Activated CD4-positive, CD25-positive, alpha-beta regulatory T cell treated with anti-CD3 and anti-CD28 coated beads, Interleukin-2, amount 50 U/mL, for 72 hours (primary cell): Measurements from ENCODE around the gene MATK.

Source experiments
- DNase-seq: peaks from one replicate; pipeline ENCODE4 v3.0.0; 2021

Gene MATK

DNA sequence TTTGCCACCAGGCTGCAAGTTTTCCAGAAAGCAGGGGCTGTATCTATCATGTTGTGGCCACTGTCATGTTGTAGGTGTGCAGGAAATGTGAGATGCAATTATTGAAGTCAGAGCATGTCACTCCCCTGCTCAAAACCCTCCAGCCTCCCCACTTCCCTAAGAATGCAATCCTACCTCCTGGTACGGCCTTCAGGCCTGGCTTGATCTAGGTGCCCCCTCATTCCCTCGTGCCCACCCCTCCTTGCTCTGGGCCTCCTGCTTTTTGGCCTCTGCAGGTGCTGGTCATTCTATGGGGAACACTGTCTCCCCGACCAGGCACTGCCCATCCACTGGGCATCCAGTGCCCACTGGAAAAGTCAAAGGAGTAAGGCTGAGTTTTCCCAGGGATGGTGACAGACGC is 28.5 kb upstream of the MATK start:
- DNase-seq, result no peak

DNA sequence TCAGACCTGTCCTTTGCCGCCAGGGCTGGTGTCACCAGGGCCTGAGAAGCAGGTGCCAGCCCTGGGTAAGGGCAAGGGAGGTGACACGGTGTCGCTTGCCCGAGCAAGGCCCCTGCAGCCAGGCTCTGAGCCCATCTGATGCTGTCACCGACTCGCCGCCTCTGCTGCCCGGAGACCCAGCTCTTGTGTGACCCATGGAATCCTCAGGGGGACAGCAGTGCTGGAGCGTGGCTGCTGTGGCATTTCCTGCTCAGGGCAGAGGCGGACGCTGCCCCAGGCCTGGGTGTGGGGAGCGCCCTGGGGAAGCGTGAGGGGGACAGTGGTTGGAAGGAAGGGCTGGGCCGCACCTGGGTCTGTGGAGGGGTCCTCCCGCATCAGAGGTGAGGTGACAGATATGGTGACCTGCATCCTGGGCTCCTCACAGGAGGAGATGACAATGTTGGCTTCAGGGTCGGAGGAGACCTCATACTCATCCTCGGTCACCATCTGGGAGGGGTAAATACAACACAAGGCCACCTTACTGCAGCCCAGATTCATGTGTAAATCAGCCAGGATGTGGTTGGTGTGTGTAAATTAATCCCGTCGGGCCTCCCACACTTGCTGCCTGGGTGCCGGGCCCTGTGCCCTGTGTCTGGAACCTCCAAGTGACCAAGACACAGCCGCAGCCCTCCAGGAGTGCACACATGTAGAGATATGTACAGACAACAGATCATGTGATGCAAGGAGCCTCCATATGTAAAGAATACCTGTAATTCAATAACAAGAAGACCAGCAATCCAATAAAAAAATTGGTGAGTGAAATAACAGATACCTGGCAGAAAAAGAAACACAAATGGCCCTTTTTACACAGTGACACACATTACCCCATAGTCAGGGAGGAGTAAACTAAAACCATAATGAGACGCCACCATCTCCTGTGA is 27.6 kb upstream of the MATK start:
- no peak for DNase-seq

DNA sequence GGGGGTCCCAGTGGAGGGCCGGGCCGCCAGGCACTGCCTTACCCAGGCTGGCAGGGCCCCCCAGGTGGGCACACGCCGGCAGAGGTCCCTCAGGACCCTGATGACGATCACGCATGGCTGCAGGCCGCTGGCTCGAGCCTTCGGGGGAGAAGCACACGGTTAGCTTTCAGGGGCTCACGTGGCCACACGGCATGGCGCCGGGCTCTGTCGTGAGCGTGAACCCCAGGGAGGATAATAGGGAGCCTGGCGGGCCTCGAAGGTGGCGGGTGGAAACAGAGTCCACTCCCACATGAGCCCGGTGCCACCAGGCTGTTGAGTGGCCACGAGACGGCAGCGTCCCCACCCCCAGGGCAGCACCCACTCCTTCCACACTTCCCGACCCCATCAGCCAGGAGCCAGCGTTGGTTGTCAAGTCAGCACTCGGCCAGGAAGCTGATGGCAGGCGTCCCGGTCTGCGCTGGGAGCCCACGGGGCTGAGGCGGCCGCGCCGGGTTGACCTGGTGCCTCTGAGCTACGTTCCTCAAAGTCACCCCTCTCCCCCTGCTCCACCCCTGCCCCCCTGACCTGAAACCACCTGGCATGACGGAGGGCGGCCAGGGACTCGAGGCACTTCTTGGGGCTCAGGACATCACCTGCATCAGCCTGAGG is 24.7 kb upstream of the MATK start:
- no peak for DNase-seq

DNA sequence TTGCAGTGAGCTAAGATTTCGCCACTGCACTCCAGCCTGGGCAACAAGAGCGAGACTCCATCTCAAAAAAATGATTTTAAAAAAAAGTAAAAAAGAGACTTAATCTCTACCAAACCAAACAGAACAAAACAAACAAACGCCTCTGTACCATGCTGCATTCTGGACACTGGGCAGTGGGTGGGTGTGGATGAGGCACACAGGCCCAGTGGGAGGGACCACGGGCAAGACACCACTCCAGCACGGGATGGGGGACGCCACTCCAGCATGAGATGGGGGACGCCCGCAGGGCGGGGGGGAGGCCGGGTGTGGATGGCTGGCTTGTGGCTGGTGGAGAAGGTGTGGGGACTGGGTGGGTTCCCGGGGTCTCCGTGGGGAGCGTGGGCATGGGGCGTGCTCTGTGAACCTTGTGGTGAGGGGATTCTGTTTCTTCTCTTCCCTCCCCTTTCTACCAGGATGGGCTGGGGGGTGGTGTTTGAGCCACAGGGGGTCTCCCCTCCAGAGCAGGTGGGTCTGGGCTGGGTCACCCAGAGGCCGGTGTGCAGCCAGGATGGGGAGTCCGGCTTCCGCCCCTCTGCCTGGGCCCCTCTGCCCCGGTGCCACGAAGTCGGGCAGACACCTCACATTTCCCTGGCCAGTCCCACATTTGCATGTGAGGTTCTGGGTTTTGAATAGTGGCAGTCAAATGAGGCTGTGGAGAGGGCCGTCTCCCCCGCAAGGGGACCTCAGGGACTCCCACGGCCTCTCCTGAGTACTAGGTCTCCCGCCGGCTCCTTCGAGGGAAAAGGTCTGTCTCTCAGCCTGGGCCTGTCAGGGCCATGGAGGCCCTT is 23.9 kb upstream of the MATK start:
- no peak for DNase-seq

DNA sequence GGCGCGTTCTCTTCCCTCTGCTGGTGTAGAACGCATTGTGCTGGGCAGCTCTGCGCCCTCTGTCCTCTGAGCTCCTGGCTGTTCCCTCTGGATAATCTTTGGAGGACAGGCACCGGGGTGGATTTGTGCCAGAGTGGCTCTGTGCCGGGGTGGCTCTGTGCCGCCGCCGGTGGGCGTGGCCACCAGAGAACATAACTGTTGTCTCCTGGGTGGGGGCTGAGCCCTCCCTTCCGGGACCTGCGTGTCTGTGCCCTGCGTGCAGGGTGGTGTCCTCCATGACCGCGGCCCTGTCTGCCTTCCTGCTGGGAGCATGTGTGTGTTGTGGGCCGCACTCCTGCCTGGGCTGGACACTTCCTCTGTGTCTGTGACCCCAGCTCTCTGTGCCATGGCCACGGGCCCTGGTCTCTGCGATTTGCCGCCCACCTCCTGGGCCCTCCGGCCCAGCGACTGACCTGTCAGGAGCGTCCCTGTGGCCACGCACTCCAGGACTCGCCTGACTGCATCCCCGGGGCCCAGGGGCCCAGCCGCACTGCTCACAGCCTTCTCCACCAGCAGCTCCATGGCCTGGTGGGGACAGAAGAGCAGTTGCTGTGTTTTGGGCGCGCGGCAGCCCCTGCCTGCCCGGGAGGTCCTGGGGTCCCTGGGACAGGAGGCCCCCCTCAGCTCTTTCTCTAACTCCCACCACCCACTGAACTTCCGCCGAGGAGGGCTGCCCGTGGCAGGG is 22.4 kb upstream of the MATK start:
- no peak for DNase-seq

DNA sequence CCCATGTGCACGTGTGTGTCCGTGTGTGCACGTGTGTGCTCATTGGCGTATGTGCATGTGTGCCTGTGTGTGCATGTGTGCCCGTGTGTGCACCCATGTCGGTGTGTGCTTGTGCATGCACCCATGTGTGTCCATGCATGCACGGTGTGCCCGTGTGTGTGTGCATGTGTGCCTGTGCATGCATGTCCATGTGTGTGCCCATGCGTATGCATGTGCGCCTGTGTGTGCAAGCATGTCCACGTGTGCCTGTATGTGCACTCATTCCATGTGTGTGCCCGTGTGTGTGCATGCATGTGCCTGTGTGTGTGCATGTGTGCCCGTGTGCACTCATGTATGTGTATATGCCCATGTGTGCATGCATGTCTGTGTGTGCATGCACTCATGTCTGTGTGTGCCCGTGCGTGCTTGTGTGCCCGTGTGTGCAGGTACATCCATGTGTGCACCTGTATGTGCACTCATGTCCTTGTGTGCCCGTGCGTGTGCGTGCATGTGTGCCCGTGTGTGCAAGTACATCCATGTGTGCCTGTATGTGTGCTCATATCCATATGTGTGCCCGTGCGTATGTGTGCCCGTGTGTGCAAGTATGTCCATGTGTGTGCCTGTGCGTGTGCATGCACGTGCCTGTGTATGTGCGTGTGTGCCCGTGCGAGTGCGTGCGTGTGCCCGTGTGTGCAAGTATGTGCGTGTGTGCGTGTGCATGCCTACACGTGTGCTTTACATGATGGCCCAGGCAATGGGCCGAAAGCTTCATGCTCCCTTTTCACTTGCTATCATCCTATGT is 21.6 kb upstream of the MATK start:
- DNase-seq, result no peak

DNA sequence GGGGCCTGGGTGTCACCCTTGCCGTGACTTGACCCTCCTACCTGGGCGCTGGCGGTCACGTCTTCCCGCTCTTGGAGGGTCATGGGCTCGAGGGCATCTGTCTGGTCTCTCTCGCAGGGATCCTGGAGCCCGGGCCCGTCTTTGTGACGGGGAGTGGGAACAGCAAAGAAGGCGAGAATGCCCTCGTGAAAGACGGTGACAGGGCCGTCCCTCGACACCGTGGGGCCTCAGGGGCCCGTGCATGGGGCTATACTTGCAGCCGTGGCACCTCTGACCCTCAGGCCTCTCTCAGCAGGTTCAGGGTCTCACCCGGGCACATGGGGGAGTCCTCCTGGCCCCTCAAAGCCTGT is 20.9 kb upstream of the MATK start:
- no peak for DNase-seq

DNA sequence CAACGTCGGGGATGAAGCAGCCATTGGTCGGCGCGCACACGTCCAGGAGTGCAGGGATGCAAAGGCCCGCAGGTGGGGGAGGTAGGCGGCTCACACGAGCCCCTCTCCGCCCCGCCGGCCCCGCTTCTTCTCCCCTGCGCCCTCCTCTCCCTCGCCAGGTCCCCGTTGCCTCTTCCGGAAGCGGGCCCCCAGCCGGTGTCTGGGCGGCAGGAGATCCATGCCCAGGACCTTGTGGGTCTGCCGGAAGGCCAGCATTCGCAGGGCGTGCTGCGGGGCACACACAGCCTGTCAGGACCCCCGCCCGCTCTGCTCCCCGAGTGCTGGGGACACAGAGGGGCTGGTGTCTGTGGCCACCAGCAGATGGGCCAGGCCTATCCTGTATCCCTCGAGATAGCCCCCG is 19.7 kb upstream of the MATK start:
- no peak for DNase-seq

DNA sequence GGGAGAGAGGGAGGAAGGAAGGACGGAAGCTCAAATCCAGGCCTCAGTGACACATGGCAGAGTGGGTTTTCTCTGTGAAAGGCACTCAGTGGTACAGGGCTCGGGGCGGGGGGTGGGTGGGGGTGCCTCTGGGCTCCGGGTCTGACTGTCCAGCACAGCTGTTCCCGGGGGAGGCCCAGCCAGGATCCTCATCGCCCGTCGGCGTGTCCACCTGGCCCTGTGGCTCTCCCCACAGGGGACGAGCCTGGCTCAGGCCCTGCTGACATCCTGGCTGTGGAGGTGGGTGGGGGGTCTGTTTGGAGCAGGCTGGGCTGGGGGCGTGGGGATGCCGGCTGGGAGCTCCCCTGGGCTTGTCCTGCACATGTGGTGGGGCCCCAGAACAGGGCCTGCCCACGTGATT is 18.2 kb upstream of the MATK start:
- DNase-seq, result no peak

DNA sequence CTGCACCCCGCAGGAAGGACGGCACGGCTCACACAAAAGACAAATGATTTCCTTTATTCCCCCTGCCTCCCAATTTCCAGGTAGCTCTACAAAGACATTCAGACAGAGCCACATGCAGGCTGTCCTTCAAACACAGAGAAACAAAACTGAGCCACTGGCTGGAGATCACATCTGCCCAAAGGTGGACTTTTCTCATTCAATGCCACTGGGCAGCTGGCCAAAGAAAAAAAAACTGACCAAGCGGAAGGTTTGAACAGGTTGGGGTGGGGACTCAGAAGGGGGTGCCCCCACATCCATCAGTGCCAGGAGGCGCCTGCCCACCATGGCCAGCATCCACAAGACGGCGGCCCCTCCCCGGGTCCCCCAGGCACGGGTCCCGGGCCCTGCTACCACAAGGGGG is 17.8 kb upstream of the MATK start:
- no peak for DNase-seq

DNA sequence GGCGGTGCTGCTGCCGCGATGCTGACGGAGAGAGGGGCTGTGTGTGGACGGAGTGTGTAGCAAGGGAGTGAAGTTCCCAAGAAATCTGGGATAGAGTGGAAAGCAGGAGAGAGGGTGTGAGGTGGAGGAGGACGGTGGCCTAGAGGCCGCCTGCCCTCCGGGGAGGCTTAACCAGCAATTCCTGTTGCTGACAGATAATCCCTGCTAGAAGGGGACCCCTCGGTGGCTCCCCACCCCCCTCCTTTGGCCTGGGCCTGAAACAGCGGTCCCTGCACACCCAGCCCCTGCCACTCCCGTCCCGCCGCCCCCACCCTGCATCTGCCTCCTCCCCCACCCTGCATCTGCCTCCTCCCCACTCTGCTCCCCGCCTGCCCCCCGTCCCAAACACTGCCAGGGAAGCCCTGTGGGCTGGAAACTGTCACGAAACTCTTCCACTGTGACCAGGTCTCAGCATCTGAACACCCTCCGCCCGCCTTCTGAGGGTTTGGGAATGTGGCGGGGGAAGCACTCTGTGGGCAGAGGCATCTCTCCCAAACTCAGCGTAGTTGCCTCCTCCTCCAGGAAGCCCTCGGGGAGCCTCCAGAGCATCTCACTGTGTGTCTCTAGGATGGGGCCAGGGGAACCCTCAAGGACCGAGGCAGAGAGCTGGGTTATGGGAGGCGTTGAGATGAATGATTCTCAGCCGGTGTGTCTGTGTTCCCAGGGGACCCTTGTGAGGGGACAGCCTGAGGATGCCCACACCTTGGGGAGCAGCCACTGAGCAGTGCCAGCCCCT is 17.1 kb upstream of the MATK start:
- no peak for DNase-seq

DNA sequence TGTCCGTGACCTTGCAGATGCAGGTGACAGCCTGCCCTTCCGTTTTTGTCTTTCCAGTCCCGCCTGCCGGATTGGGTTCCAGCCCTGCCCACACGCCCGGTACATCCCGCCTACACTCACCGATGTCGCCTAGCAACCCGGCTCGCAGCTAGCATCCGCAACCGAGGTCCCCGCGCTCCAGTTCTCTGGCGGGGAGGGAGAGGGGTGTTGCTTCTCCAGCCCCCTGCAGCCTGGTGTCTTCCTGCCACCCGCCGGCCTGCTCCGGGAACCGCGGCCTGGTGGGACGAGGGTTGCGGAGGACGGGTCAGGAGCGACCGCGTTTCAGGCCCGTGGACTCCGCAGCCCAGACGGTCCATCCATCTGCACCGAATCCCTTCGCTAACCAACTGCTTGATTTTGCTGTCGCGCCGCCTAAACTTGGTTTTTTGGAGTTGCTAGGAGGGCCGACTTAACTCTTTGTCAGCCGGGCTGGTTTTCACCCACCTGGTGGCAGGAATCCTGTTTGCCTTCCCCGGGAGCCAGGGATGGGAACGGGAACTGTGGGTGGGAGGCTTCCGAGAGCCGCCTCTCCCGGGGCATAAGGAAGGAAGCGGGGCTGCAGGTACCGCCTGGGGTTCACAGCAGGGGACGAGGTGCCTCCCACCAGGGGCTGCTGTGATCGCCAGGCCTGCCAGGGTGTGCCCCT is 15.4 kb upstream of the MATK start:
- peak; percentile 58 for DNase-seq

DNA sequence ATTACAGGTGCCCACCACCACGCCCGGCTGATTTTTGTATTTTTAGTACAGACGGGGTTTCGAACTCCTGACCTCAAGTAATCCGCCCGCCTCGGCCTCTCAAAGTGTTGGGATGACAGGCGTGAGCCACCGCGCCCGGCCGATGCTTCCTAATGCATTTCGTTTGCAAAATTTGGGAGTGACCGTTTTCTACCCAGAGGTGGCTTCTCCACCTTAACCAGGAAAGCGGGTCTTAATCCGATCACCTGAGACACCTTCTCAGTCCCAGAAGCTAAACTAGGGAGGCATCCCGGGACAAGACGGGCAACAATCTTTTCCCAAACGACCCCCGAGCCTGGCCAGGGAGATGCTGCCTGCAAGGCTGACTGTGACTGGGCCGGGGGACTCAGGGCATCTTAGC is 14.8 kb upstream of the MATK start:
- no peak for DNase-seq

DNA sequence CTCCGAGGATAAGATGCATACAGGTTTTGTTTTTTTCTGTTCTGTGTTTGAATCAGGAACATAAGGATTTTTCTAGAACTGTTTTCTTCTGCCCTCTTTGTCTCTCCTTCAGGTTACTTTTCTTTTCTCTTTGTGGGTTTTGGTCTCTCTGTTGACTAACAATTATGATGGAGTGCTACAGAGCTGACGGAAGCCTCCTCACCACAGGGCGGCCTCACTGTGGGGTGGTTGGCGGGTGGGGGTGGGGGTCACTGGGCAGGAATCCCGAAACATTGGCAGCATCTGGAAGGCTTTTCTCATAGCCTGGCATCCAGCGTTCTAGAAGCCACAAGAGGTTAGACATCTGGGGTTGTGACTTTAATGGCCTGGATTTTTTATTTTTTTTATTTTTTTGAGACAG is 12.0 kb upstream of the MATK start:
- DNase-seq, result no peak

DNA sequence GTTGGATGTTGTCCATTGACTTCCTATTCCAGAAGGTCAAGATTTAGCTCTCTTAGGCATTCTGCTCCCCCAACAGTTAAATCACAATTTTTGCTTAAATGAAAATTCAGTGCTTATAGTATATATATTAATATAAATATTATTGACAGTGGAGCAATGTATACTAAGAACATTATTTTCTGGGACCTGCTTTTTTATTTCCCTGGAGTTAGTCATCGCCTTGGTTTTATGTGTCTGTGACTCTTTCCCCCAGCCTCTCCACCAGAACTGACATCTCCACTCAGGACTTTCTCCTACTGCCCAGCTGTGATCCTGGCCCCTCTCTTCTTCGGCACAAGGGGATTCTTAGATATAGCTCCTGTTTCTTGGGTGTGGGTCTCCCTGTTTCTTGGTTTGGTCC is 10.2 kb upstream of the MATK start:
- no peak for DNase-seq

DNA sequence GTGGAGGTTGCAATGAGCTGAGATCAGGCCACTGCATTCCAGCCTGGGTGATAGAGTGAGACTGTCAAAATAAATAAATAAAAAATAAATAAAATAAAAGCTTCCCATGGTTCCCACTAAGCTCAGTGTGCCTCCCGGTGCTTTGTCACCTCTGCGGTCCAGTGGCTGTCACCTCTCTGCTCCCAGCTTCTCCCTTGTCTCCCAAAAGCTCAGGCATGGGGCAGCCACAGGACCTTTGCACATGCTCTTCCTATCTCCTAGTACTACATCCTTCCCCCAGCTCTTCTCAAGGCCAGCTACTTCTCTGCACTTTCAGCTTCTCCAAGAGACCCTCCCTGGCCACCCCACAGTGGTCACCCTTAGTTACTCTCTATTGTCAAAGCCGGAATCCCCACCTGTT is 7.6 kb upstream of the MATK start:
- DNase-seq, result no peak

DNA sequence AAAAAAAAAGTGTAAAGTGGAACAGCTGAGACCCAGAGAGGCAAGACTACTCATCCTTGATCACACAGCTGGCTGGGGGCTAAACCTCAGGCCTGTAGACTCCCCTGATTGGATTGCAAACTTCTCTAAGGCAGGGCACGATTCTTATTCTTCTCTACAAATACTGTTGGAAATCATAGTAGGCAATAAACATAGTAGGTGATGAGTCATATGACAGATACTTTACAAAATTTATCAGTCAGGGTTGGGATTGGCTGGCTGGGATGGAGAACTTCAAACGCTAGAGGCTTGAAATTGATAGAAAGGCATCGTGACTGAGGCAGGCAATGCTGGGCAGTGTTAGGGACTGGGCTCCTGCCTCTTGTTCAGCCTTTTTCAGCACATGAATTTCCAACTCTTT is 5.9 kb upstream of the MATK start:
- no peak for DNase-seq

DNA sequence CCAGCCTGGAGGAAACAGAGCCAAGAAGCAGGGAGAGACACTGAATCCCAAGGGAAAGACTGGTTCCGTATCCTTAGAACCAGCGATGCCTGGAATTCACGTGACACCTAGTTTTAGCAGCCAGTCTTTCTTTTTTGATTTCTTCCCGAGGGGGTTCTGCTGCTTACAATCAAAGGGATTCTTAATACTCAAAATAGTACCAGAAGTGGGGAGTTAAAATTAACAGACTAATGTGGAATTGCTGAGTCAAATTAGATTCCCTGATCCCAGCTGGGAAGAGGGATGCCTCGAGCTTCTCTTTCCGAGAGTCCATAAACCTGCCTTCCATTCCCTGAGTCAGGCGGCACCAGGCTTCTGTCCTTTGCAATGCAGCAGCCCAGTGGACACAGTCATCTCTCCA is 4.8 kb upstream of the MATK start:
- DNase-seq, result no peak

DNA sequence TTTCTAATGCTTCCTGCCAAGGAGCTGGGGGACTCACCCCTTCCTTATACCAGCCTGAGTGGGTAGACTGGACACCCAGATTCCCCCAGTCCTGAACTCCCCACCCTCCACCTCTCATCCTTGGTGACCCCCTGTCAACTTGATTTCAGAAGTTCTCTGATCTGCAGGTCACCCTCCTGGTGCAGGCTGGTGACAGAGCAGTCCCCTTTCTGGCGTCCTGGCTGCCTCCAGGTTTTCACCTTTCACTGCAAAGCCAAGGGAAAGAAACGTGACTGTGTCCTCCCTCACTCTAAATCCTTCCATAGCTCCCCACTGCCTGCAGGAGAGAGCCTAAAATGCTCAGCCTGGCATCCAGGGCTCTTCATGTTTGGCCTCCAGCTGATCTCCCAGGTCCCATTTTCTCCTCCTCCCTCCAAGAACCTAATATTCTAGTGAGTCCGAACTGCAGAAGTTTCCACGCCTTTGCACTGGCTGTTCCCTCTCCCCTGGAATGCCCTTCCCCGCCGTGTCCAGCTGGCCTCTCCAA is 4.1 kb upstream of the MATK start:
- no peak for DNase-seq

DNA sequence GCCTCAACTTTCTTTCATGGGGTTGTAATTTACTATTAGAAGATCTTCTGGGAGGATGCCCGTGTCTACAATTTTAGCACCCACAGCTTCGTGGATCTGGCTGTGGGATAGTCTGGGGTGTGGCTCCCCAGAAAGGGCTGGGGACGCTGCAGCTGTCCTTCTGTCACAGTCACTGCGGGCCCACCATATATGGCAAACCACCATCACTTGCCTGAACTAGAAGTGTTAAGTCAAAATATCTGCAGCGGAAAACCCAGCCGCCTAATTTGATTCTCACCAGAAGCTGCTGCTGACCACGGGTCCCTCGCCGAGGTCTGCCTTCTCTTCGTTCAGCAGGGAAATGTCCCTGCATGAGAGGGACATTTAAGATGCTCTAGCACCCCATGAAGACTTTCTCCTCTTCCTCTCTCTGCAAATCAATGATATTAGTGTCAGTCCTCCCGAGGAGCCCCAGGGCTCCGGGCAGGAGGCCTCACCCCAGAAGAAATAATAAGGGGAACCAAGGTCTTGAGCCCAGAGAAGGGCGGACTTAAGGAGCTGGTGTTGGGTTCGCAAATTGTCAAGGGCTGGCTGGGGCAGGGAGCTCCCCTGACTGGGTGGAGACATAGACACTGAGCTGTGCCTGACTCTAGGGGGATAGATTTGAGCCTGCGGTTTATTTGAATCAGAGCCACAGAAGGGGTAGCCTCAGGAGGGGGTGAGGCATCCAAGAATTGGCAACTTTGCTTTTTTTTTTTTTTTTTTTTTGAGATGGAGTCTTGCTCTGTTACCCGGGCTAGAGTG is 3.0 kb upstream of the MATK start:
- DNase-seq, result no peak
